HG03025 (cell line): ENCODE data around the gene SOX10.

Source experiments
- ATAC-seq: cut with Tn5 transposase; IDR thresholded peaks from one replicate; pipeline ENCODE4 v1.9.1; 2021; ENCODE audit warnings: mild to moderate bottlenecking, moderate library complexity; ENCODE audit not compliant: unreplicated experiment, low FRiP score

SOX10 gene

DNA sequence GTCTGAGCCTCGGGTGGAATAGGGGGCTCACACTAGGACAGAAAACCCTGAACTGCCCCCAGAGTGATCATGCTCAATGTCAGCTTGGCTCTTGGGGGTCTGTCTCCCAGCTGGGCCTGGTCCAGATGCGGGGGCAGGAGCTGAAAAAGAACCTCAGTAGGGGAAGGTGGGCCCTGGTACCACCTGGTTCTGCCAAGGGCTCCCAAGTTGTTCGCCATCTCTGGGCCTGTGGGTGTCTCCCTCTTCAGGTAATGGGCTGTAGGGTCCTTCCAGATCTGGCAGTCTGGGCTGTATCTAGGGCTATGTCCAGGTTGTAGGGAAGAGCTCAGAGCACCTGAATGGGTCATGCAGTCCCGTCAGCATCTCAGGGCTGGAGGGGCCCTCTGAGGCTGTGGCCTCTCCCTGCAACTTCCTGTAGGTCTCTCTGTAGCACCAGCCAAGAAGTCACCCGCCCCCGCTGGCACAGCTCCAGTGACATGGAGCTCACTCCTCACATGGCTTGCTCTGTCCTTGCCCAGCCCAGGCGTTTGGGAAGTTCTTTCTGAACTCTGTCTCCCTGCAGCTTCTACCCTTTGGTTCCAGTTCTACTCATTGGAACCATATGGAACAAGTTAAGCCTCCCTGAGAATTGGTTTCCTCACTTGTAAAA, 33.0 kb upstream of the SOX10 start:
- no peak for ATAC-seq

DNA sequence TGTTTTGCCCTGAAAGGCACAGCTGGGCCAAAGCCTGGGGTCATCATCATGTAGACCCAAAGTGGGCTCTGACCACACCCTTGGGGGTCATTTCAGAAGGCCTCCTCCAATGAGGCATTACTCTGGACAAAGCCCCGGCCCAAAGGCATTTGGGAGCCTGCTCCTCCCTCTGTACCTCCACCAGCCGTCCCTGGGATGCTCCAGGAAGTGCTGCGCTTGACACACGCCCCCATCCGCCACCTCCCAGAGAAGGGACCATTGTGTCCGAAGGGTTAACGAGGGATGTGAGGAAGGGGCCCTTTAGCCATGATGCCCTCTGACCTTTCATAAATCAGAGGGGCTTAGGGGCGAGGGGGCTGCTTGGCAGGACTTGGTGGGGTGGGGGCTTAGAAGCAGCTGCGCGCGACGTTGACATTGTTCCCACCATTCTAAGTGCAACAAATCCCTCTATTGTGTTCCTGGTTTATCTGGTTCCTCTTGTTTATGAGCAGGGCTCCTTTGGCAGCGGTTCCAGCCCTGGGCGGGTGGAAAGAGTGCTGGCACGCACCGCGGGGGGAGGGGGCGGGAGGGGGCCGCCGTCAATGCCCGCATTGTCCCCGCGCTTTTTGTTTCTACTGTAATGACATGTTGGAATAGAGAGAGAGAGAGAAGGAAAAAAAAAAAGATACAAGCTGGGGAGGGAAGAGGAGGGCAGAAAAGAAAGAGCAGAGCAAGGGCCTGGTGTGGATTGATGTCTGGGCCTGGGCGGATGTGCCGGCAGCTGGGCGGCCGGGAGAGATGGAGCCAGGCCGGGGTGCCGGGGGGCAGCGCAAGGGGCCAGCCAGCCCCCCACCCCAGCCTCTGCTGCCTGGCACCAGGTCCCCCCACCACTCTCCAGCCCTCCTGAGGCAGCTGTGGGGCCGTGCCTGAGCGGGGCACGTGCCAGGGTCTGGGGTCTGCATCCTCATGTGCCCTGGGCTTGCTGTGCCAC, 32.1 kb upstream of the SOX10 start:
- no peak for ATAC-seq

DNA sequence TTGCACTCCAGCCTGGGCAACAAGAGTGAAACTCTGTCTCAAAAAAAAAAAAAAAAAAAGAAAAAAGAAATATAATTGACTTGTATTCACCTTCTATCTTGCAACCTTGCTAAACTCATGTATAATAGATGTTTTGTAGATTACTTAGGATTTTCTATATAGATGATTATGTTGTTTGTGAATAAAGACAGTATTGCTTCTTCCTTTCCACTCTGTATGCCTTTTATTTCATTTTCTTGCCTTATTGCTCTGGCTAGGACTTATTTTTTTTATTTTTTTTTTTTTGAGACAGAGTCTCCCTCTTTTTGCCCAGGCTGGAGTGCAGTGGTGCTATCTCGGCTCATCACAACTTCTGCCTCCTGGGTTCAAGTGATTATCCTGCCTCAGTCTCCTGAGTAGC, 29.7 kb upstream of the SOX10 start:
- no peak for ATAC-seq

DNA sequence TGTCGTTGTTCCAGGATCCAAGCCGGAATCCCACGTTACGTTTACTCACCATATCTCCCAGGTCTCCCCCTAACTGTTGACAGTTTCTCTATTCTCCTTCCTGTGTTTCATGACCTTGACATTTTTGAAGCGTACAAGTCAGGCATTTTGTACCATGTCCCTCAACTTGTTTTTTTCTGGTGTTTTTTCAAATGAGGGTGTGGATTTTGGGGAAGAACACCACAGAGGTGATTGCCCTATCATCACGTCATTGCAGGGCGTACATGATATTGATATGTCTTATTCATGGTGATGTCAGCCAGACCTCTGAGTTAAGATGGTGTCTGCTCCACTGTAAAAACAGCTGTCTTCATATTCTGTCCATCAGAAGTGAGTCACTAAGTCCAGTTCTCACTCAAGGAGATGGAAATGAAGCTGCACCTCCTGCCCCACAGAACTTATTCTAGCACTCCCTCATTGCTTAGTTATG, 28.3 kb upstream of the SOX10 start:
- no peak for ATAC-seq

DNA sequence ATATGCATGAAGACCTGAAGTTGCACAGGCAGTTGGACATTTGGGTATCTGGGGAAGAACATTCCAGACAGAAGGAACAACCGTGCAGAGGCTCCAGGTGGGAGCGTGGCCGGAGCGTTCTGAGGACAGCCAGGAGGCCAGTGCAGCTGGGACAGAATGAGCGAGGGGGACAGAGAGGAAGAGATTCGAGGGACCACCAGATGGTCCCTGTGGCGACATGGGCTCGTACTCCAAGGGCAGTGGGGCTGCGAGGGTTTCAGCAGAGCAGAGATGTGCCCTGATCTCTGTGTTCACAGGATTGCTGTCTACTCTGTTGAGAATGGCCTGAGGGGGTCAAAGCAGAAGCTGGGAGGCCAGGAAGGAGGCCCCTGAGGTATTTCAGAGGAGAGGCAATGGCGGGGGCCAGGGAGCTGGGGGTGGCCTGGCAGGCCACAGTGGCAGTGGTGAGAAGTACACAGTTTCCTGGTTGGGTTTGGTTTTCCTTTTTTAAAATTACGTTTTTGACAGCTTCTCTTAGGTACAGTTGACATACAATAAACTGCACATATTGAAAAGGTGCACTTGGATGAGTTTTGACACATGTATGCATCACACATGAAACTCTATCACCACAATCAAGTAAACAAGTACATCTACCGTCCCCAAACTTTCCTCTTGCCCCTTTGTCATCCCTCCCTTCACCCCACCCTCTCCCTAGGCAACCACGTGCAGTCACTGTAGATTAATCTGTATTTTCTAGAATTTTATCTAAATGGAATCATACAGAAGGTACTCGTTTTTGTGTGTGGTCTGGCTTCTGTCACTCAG, 24.8 kb upstream of the SOX10 start:
- no peak for ATAC-seq

DNA sequence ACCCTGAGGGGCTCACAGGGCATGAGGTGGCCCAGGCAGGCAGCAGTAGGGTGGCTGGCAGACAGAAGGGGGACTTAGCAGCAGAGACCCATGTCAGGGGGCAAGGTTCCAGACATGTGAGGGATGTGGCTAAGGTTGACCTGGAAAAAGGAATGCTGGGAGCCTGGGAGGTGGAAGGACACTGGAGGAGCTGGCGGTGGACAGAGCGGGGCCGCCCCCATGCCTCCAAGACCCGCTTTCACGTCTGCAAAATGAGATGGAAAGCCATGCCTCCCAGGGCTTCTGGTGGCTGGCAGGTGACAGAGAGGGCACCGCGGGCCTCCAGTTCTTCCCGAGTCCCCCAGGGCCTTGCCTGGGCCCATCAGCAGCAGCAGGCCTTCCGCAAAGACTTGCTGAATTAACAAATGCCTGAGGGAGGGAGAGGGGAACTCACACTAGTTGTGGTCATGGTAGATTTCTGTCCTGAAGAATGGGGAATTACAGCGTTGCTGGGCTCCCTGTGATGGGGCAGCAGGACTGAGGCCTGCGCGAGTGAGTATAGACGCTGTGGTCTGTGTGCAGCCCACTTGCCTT, 23.1 kb upstream of the SOX10 start:
- no peak for ATAC-seq

DNA sequence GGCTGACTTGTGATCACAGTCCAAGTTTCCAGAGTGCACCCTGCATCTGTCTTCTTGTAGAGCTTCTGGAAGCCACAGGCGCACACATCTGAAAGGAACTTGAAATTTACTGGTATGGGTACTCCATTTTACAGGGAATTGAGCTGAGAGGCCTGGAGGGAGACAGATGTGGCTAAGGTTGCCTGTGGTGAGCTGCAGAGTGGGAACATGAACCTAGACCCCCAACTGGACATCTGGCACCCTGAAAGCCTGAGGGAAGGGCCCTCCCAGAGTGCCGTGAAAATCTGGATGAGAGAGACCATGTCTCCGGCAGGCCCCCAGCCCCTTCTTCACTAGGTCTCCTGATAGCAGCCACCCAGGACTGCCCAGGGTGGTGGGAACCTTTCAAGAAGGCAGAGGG, 22.6 kb upstream of the SOX10 start:
- no peak for ATAC-seq

DNA sequence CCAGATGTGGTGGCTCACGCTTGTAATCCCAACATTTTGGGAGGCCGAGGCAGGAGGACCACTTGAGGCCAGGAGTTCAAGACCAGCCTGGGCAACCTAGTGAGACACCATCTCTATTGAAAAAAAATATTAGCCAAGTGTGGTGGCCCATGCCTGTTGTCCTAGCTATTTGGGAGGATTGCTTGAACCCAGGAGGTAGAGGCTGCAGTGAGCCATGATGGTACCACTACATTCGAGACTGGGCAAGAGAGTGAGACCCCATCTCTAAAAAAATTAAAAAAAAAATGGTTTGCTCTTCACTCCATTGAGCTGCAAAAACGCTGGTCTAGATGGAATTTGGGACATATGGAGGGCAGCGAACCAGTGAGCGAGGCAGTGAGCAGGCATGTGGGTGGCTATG, 21.6 kb upstream of the SOX10 start:
- no peak for ATAC-seq

DNA sequence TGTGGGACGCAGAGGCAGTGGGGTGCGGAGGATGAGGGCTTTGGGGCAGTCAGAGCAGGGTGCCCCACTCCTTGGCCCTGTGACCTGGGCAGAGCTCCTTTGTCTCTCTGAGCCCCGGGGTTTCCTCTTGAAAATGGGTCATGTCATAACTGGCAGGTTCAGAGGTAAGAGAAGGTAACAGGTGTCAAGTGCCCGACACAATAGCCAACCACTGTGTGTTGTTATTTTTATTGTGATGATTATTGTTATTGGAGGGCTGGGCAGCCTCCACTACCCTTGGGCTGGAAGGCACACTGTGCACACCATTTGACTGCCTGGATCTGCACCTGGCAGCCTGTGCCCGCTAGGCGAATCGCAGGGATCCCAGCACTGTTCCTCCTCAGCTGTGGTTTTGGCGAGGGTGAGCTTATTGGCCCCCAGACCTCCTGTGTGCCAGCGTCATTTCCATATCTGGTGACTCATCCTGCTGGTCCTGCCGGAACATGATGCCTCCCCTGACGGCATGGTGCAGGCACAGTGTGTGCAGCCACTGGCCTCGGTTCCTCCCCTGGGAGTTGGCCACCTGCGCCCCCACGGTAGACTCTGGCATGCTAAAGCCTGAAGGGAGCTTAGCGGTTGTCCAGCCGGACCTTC, 15.4 kb upstream of the SOX10 start:
- no peak for ATAC-seq

DNA sequence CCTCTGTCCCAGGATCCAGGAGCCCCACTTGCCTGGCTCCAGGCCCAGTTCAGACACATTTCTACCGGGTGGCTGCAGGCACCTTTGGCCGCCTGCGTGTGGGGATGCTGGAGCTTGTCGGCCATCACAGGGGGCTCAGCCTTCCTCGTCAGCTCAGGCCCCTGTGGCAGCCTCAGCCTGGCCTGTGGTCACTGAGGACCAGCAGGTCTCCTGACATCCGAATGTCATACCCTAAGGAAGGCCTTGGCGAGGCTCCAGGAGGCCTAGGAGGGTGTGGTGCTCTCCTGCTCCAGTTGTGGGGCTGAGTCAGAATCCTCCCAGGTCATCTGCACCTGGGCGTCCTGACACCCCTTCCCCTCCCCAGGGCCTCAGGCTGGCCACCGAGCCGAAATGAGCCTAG, 14.9 kb upstream of the SOX10 start:
- ATAC-seq, result no peak

DNA sequence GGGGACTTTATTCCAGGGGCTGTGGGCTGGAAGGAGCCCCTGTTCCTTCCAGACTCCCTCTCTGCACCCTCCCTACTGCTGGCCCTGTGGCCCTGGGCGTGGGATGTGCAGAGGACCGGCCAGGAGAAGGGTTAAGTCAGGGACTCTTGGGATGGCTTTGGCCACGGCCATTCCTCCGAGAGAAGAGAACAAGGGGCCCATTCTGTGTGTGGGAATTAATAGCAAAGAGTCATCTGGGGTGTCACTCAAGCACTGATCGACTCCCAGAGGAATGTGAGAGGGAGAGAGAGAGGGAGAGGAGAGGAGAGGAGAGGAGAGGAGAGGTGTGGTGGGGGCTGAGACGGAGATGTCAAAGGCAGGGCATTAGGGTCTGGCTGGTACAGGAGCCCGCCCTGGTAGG, 14.2 kb upstream of the SOX10 start:
- ATAC-seq, result no peak

DNA sequence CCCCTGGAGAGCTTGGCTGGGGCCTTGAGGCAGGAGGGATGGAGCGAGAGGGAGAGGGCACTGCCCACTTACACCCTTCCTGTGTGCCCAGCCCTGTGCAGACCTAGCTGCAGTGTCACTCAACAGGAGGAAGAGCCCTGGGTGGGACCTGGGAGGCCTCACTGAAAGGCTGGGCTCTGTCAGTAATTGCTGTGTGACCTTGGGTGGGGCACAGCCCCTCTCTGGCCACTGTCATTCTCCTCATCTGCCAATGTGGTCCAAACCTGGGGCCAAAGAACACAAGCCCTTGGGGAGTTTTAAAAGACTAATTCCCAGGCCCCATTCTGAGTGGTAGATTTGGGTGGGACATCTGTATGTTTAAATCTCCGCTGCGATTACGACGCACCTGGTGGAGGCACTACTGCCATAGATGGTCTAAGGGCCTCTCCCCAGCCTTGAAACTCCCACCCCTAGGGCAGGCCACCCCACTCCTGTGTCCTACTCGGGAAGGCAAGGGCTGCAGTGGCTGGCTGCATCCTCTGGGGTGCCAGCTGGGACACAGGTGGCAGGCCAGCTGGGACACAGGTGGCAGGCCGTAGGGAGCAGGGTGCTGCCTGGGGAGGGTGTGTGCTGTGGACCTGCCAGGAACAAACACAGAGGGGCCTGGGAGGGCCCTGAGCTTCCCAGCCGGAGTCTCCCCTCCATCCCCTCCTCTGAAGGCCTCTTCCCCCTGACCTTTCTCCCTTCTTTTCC, 12.3 kb upstream of the SOX10 start:
- ATAC-seq, result no peak

DNA sequence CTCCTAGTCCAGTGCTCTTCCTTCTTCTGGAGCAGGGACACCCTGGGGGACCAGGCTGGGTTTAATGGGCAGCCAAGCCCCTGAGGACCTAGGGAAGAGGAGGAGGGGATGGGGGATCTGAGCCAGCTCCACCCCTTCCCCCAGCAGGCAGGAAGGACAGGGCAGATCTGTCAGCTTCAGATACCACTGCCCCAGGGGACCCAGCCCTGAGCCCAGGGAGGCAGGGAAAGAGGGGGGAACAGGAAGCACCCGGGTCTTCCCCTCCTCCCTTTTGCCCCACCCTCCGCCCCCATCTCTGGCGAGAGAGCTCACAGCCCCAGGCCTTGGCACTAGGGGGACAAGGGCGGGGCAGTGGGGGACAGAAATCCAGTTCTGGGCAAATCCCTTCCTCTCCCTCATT, 11.7 kb upstream of the SOX10 start:
- ATAC-seq, result no peak

DNA sequence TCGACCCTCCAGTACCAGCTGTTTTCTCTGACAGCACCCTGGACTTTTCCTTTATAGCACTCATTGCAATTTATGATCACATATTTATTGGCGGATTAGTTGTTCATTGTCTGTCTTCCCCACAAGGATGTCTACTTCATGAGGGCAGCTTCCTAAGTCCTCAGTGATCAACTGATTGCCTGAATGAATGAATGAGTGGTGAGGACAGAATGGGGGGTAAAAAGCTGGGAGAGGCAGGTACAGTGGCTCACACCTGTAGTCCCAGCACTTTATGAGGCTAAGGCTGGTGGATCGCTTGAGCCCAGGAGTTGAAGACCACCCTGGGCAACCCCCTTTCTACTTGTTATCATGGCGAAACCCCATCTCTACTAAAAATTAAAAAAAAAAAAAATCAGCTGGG, 11.1 kb upstream of the SOX10 start:
- ATAC-seq, result no peak

DNA sequence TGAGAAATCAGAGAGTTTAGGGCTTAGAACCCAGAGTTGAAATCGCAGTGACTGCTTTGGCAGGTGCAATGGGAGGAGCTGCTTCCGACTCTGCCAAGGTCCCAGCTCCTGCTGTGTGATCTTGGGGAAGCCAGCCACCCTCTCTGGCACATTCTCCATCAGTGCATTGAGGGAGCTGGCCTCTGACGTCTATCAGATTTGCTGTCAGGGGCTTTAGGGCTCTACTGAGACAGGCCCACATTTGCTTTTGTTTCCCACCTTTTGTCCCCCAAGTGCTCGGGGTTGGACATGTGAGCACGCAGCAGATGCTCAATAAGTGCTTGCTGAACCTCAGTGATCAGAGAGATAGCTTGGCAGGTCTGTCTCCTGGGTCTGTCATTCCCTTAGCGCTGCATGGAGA, 10.6 kb upstream of the SOX10 start:
- no peak for ATAC-seq

DNA sequence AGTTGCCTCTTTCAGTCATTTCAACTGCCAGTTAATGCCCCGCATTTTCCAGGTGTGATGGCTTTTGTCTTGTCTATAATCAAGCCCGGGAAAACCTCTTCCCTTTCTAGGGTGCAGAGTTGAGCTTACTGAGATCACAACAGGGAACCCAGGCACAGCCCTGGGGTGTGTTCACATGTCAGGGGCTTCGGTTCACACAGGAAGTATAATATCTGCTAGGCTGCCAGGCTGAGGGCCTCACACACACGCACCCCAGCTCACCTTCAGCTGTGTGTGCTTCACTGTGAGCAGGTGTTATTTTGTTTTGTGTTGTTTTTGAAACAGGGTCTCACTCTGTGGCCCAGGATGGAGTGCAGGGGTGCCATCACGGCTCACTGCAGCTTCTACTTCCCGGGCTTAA, 9.7 kb upstream of the SOX10 start:
- ATAC-seq, result no peak

DNA sequence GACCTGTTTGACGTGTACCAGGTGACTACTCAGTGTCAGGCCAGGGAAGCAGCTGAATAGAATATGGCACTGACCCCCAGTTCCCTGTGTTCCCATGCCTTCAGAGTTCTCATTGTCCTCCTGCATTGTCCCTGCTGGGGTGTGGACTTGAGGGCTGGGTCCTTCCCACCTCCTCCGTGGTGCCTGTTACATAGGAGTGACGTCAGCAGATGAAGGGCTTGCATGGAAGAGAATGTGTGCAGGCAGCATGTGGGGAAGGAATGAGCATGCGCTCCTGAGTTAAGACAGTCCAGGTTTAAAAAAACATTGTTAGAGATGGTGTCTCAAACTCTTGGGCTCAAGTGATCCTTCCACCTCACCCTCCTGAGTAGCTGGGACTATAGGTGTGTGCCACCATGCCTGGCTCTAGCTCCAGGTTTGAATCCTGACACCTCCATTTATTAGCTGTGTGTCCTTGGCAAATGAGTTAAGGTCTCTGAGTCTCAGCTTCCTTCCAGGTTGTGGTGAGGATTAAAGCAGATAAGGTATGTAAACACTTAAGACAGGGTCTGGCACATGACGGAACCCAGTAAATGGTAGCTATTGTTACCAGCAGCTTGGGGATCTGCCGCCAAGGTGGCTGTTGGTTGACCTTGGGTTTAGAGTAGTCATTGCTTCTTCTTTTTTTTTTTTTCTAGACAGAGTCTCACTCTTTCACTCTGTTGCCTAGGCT, 7.5 kb upstream of the SOX10 start:
- ATAC-seq, result no peak

DNA sequence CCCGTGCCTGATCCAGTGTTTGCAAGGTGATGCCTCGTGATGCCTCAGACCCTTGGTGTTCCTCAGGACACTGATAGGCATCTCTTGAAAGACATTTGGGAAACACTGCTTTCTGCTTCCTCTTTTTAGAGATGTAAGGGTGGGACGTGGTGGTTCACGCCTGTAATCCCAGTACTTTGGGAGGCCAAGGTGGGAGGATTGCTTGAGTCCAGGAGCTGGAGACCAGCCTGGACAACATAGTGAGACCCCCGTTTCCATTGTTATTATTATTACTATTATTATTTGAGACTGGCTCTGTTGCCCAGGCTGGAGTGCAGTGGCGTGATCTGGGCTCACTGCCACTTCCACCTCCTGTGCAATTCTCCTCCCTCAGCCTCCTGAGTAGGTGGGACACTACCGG, 6.5 kb upstream of the SOX10 start:
- ATAC-seq, result no peak

DNA sequence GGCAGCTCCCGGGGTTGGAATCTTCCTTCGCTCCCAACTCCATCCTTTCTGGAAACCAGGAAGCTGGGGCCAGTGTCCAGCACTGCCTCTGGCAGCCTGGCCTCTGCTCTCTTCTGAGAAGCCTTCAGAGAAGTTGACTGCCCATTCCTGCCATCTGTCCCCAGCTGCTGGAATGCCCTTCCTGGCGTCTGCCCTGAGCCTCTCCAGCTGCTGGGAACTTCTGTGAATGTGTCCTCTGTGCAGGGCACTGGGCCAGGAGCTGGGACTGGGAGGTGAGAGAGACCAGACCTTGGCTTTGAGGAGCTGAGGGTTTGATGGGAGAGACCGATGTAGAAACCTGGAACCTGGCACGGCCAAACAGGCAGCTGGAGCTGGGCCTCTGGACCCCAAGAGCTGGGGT, 5.9 kb upstream of the SOX10 start:
- ATAC-seq, result no peak
